Pancreas (tissue), 10 donors: ENCODE measurements around the gene ALDH18A1. TPM values are rescaled to one million over a fixed set of nuclear protein-coding genes. Genes with fewer than 3 reads are reported as not detected.
A peak's percentile ranks its signal among the peaks of the same experiment; 100 is the strongest.

Source experiments
- ATAC-seq, 4 donors: fragments of 200-7000 bp; cut with Tn5 transposase; one replicate each; pipeline versions ENCODE4 v1.8.0 to v1.9.1; 2020; ENCODE audit warnings: mild to moderate bottlenecking in 4 of 4, moderate library complexity in 4 of 4
- DNase-seq, 6 donors: peaks; one replicate each; pipeline ENCODE4 v3.0.0-alpha.2; 2020
- FAIRE-seq: peaks from 2 replicates; lab custom pipeline; 2012; peaks lifted over from hg19 to GRCh38; lab: Jason Lieb, UNC
- H3K27ac ChIP-seq, 4 donors: fragments of 200-600 bp; sonication (generic); 1 replicate in 3 of 4; 2 replicates in 1 of 4; pipeline versions ENCODE4 v1.5.0 to v1.8.0; 2020
- H3K27me3 ChIP-seq, 4 donors: fragments of 200-600 bp; one replicate each; pipeline ENCODE4 v1.8.0; 2021
- H3K36me3 ChIP-seq, 3 donors: fragments of 200-600 bp; sonication (generic) in 1 of 3; one replicate each; pipeline versions ENCODE4 v1.5.0 to v1.8.0; 2020 to 2021
- H3K4me1 ChIP-seq, 3 donors: fragments of 200-600 bp; one replicate each; pipeline ENCODE4 v1.8.0; 2021
- H3K4me3 ChIP-seq, 4 donors: fragments of 200-600 bp; sonication (generic) in 2 of 4; one replicate each; pipeline versions ENCODE4 v1.5.0 to v1.8.0; 2020 to 2021
- H3K9me3 ChIP-seq, 4 donors: fragments of 200-600 bp; one replicate each; pipeline ENCODE4 v1.8.0; 2021
- CTCF ChIP-seq, 4 donors: fragments of 200-600 bp; sonication (generic) in 3 of 4; IDR thresholded peaks; one replicate each; pipeline versions ENCODE4 v1.5.0 to v1.8.0; 2021; ENCODE audit warnings: antibody characterized with exemption in 4 of 4
- WGBS, 2 donors: extraction: QIAGEN DNeasy Blood & Tissue Kit; methylation state at CpG; one replicate each; pipeline ENCODE4 v1.1.7; 2013; 5-methylcytosine and 5-hydroxymethylcytosine counted together
- intact Hi-C, 3 donors: fragments of 100-400 bp; cut with DNase I; formaldehyde crosslinking; loops; one replicate each; pipeline versions ENCODE4 v1.11.1 to v1.14.2; 2022
- polyA plus RNA-seq, 2 donors: library from polyadenylated mRNA; stranded (reverse); fragments of 200-250 nt; gene quantifications; one replicate each; pipeline ENCODE4 v1.2.3, GENCODE V29; 2013
- total RNA-seq, 6 donors: library from RNA; stranded (reverse); fragmentation: NEBNext Ultra II Directional in 4 of 6; extraction: Animal tissue kit (Norgen Biotek cat#: 25700) in 4 of 6; gene quantifications; one replicate each; pipeline versions ENCODE4 v1.2.1 to v1.2.4, GENCODE V29; 2021 to 2023
- donor health status: healthy with polysubstance abuse.
- donor health status: DM: no; HTN: no; CAD: no; lungs with moderate emphysema.
- donor health status: DM: no; HTN: no; CAD: no.
- donor health status: control.
- donor health status: control.
- donor health status: Bipolar disorder and iron deficiency.
- donor health status: DM: yes; HTN: yes; CAD: no.
- donor health status: DM: no; HTN: no; CAD: no.
- donor health status: DM: no; HTN: no; CAD: no.
- donor health status: DM: yes; HTN: yes; CAD: no.

ALDH18A1 gene
- total and polyA plus RNA-seq, 8 donors = 22.0 to 68.4 (median 49.0) TPM

- DNase-seq = no peak
- no peak overlapping the region for H3K27ac ChIP-seq
- no peak for TF ChIP-seq CTCF (IDR thresholded peaks at IDR 0.05)
- H3K27me3 ChIP-seq = no peaks in the 10 kb centered on the region
- peaks cover 0 to 6% (median 0%) of the 10 kb centered on the region in 3 donors for H3K36me3 ChIP-seq
- WGBS, 2 donors = 21 to 33% methylated on average over 1 of the region's 1 CpG
- H3K9me3 ChIP-seq = no peaks in the 10 kb centered on the region
- ATAC-seq = no peak
- intact Hi-C loops = no loop called here
- no peaks in the 10 kb centered on the region for H3K4me1 ChIP-seq
- no peak overlapping the region for H3K4me3 ChIP-seq
- FAIRE-seq = no peak
Observed at GRCh38 chr10:95663496-95663895, 7.0 kb upstream of the ALDH18A1 start.

- Histone ChIP-seq H3K4me3 (no peak overlapping the region), H3K27ac (peak overlapping the region in 1 of 4 donors; percentile 31), H3K9me3 (no peaks in the 10 kb centered on the region), H3K4me1 (no peaks in the 10 kb centered on the region), H3K27me3 (no peaks in the 10 kb centered on the region), H3K36me3 (peaks cover 0 to 6% (median 0%) of the 10 kb centered on the region in 3 donors)
- no peak for TF ChIP-seq CTCF (IDR thresholded peaks at IDR 0.05)
- 27% methylated on average over 1 of the region's 1 CpG for WGBS, 2 donors
- FAIRE-seq (no peak), DNase-seq (no peak), ATAC-seq (peak; percentile 13 to 74 (median 36))
- intact Hi-C loops = no loop called here
Observed at GRCh38 chr10:95661818-95662217, 5.3 kb upstream of the ALDH18A1 start.

- no peak for ATAC-seq
- intact Hi-C loops = no loop called here
Observed at GRCh38 chr10:95660283-95660682, 3.8 kb upstream of the ALDH18A1 start.

GRCh38 chr10:95657250-95657649, 739 bp upstream of the ALDH18A1 start:
- no peaks in the 10 kb centered on the region for H3K27me3 ChIP-seq
- intact Hi-C loops = no loop called here
- H3K36me3 ChIP-seq = peaks cover 0 to 2% (median 0%) of the 10 kb centered on the region in 3 donors
- H3K4me1 ChIP-seq = peaks cover 0 to 12% (median 0%) of the 10 kb centered on the region in 3 donors
- H3K27ac ChIP-seq = peak overlapping the region in 1 of 4 donors; percentile 86
- H3K9me3 ChIP-seq = no peaks in the 10 kb centered on the region
- peak overlapping the region; percentile 69 to 99 (median 92) for H3K4me3 ChIP-seq
- DNase-seq = no peak
- no peak for TF ChIP-seq CTCF (IDR thresholded peaks at IDR 0.05)
- WGBS, 2 donors = 34 to 63% methylated on average over 1 of the region's 1 CpG
- no peak for ATAC-seq
- FAIRE-seq = no peak

More at GRCh38 chr10:95660283-95660682, 3.8 kb upstream of the ALDH18A1 start:
- no peak for FAIRE-seq
- H3K36me3 ChIP-seq = peaks cover 0 to 6% (median 0%) of the 10 kb centered on the region in 3 donors
- no peak for TF ChIP-seq CTCF (IDR thresholded peaks at IDR 0.05)
- no peaks in the 10 kb centered on the region for H3K27me3 ChIP-seq
- H3K4me1 ChIP-seq = no peaks in the 10 kb centered on the region
- no peak overlapping the region for H3K27ac ChIP-seq
- no peak overlapping the region for H3K4me3 ChIP-seq
- no peak for DNase-seq
- H3K9me3 ChIP-seq = no peaks in the 10 kb centered on the region

GRCh38 chr10:95655571-95656290, 780 bp downstream of the ALDH18A1 start:
- peaks cover 0 to 12% (median 0%) of the 10 kb centered on the region in 3 donors for H3K4me1 ChIP-seq
- WGBS, 2 donors = 5 to 6% methylated on average over 23 of the region's 23 CpGs
- H3K27me3 ChIP-seq = no peaks in the 10 kb centered on the region
- no peaks in the 10 kb centered on the region for H3K9me3 ChIP-seq
- TF ChIP-seq CTCF (IDR thresholded peaks at IDR 0.05) = no peak
- DNase-seq (peak in 1 of 6 donors; percentile 7), ATAC-seq (peak; percentile 9 to 40 (median 24)), FAIRE-seq (no peak)
- intact Hi-C loops = no loop called here
- H3K4me3 ChIP-seq = peak overlapping the region; percentile 69 to 99 (median 92)
- H3K27ac ChIP-seq = peak overlapping the region; percentile 53 to 87 (median 81)
- H3K36me3 ChIP-seq = peaks cover 0 to 14% (median 4%) of the 10 kb centered on the region in 3 donors
